HG02588 (cell line): ENCODE data around the gene SUGCT.
"Not testable (repeated sequence)": the region's sequence is repeated elsewhere in the genome, so short reads cannot be mapped to it uniquely, and the experiment has no call there.

Source experiments
- ATAC-seq: cut with Tn5 transposase; IDR thresholded peaks from one replicate; pipeline ENCODE4 v1.9.1; 2021; ENCODE audit warnings: mild to moderate bottlenecking, moderate library complexity; ENCODE audit not compliant: unreplicated experiment

Gene SUGCT

GRCh38 chr7:40134428-40135316 is at the start of gene SUGCT, which contains the start of gene MPLKIP:
Gene SUGCT (plus strand): TSS chr7:40135005.
Gene MPLKIP (minus strand): TSS chr7:40134622. CDS start chr7:40134567, 55 bp downstream.
- ATAC-seq: peak; percentile 93

- no peak for ATAC-seq
These were observed 42.6 kb upstream of the SUGCT start for GRCh38 chr7:40092182-40092581.

GRCh38 chr7:40093631-40094350 is 41.0 kb upstream of the SUGCT start:
- no peak for ATAC-seq

- ATAC-seq: no peak
These were observed 39.6 kb upstream of the SUGCT start for GRCh38 chr7:40095230-40095629.

GRCh38 chr7:40095695-40096327 is 39.0 kb upstream of the SUGCT start:
- ATAC-seq: no peak

GRCh38 chr7:40097728-40098127 is 37.1 kb upstream of the SUGCT start:
- ATAC-seq: no peak

- ATAC-seq: no peak
These were observed 36.0 kb upstream of the SUGCT start for GRCh38 chr7:40098810-40099209.

GRCh38 chr7:40099837-40100236 is 35.0 kb upstream of the SUGCT start:
- ATAC-seq: no peak

GRCh38 chr7:40101201-40101600 is 33.6 kb upstream of the SUGCT start:
- ATAC-seq: no peak

- ATAC-seq: no peak
These were observed 31.9 kb upstream of the SUGCT start for GRCh38 chr7:40102897-40103296.

GRCh38 chr7:40105879-40106473 is 28.8 kb upstream of the SUGCT start:
- no peak for ATAC-seq

- no peak for ATAC-seq
These were observed 18.9 kb upstream of the SUGCT start for GRCh38 chr7:40115936-40116335.

- not testable (repeated sequence) for ATAC-seq
These were observed 17.6 kb upstream of the SUGCT start for GRCh38 chr7:40117199-40117598.

GRCh38 chr7:40118201-40118600 is 16.6 kb upstream of the SUGCT start:
- ATAC-seq: not testable (repeated sequence)

- no peak for ATAC-seq
These were observed 14.8 kb upstream of the SUGCT start for GRCh38 chr7:40120020-40120419.

- not testable (repeated sequence) for ATAC-seq
These were observed 12.5 kb upstream of the SUGCT start for GRCh38 chr7:40122100-40122939.

- no peak for ATAC-seq
These were observed 11.9 kb upstream of the SUGCT start for GRCh38 chr7:40122940-40123254.

- peak; percentile 43 for ATAC-seq
These were observed 1.0 kb upstream of the SUGCT start for GRCh38 chr7:40133561-40134427.

- ATAC-seq: no peak
These were observed 459 bp downstream of the SUGCT start for GRCh38 chr7:40135317-40135610.

- no peak for ATAC-seq
These were observed 2.8 kb downstream of the SUGCT start for GRCh38 chr7:40137563-40137962.
